Progenitor cell of endocrine pancreas (in vitro differentiated cells): ENCODE measurements around the gene PGF. TPM values are rescaled to one million over a fixed set of nuclear protein-coding genes. Genes with fewer than 3 reads are reported as not detected.

Experiments used
- DNase-seq: peaks from one replicate; pipeline ENCODE4 v3.0.0; 2021; ENCODE audit warnings: low spot score; ENCODE audit not compliant: unreplicated experiment
- H3K27ac Mint-ChIP-seq: 2 replicates; pipeline ENCODE4 v1.8.0; 2021; ENCODE audit warnings: mild to moderate bottlenecking, moderate library complexity, mixed read lengths
- H3K27me3 Mint-ChIP-seq: 2 replicates; pipeline ENCODE4 v1.8.0; 2021; ENCODE audit warnings: mixed read lengths
- H3K36me3 Mint-ChIP-seq: 2 replicates; pipeline ENCODE4 v1.8.0; 2022; ENCODE audit warnings: mixed read lengths; ENCODE audit not compliant: insufficient read depth
- H3K4me1 Mint-ChIP-seq: 2 replicates; pipeline ENCODE4 v1.8.0; 2021; ENCODE audit warnings: low read depth, mixed read lengths
- H3K4me3 Mint-ChIP-seq: 2 replicates; pipeline ENCODE4 v1.8.0; 2021; ENCODE audit warnings: low read depth, mild to moderate bottlenecking, moderate library complexity, mixed read lengths
- H3K9me3 Mint-ChIP-seq: 2 replicates; pipeline ENCODE4 v1.8.0; 2021; ENCODE audit warnings: low read depth, mixed read lengths
- CTCF ChIP-seq: fragments of 200-600 bp; sonication (generic); IDR thresholded peaks from one replicate; pipeline ENCODE4 v1.5.0; 2021; ENCODE audit warnings: antibody characterized with exemption, mild to moderate bottlenecking; ENCODE audit not compliant: unreplicated experiment
- total RNA-seq: library from RNA; stranded (reverse); gene quantifications from 2 replicates; pipeline ENCODE4 v1.2.1, GENCODE V29; 2021

PGF gene
- total RNA-seq, 1 donor from 2014 or later: 3.5 TPM

DNA sequence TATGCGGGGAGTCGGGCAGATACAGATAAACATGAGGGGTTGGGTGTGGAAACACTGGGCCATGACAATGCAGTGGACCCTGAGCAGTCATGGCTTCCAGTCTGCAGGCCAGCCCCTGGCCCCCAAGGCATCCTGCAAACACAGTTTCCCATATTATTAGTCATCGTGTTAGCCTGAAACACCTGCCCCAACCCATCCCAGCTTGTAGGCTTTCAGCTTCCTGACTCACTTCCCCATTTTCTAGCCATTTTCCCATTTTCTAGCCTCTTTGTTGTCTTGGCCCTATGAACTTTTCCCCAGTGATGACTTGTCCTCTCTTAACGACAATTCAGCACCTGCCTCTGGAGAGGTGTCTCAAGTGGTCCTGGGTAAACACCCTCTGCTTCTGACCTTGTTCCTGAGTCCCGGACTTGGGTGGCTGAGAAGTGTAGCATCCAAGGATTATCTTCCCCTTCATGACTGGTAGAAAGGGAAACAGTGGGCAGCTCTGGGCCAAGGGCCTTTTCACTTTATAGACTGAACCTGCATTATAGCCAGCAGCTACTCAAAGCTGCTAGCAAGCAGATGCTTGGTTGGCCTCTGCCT, 4.3 kb upstream of the PGF start:
- no peak overlapping the region for H3K4me3 Mint-ChIP-seq
- peaks cover 54% of the 10 kb centered on the region for H3K27me3 Mint-ChIP-seq
- H3K27ac Mint-ChIP-seq: no peak overlapping the region
- peaks cover 8% of the 10 kb centered on the region for H3K4me1 Mint-ChIP-seq
- no peaks in the 10 kb centered on the region for H3K9me3 Mint-ChIP-seq
- TF ChIP-seq CTCF: no peak
- no peaks in the 10 kb centered on the region for H3K36me3 Mint-ChIP-seq
- DNase-seq: no peak

- Mint-ChIP-seq H3K36me3 (no peaks in the 10 kb centered on the region), H3K27me3 (peaks cover 30% of the 10 kb centered on the region), H3K9me3 (no peaks in the 10 kb centered on the region), H3K4me1 (peaks cover 13% of the 10 kb centered on the region), H3K4me3 (peak overlapping the region; percentile 9), H3K27ac (peak overlapping the region; percentile 26)
- no peak for DNase-seq
- no peak for TF ChIP-seq CTCF
Measured at GRCh38 chr14:74956280-74957072, 1.1 kb upstream of the PGF start.

DNA sequence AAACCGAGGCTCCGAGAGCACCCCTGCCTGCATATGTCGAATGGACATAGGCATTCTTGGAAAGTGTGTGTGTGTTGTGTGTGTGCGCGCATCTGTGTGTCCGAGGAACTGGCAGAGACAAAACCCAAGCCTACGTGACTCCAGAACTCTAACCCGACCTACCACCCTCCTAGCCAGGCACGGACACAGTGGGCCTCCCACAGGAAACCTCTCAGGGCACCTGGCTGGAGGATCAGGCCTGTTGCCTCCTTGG, 556 bp upstream of the PGF start:
- no peak overlapping the region for H3K27ac Mint-ChIP-seq
- no peaks in the 10 kb centered on the region for H3K9me3 Mint-ChIP-seq
- H3K36me3 Mint-ChIP-seq: no peaks in the 10 kb centered on the region
- TF ChIP-seq CTCF: no peak
- no peak overlapping the region for H3K4me3 Mint-ChIP-seq
- no peak for DNase-seq
- H3K4me1 Mint-ChIP-seq: peaks cover 18% of the 10 kb centered on the region
- peaks cover 25% of the 10 kb centered on the region for H3K27me3 Mint-ChIP-seq

DNA sequence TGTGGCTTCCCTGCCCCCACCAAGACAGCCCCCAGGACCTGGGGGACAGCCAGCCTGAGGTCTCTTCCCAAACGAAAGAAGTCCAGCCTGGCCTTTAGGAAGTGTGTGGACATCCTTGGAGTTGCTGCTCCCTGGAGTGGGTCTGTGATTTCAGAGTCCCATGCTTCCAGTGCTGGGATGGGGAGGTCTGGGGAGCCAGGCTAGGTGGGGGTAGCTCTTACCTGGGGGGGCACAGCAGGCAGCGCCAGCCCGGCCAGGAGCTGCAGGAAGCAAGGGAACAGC, 509 bp downstream of the PGF start:
- Mint-ChIP-seq H3K27ac (no peak overlapping the region), H3K36me3 (no peaks in the 10 kb centered on the region), H3K4me3 (peak overlapping the region; percentile 16), H3K9me3 (no peaks in the 10 kb centered on the region), H3K4me1 (peaks cover 28% of the 10 kb centered on the region), H3K27me3 (peaks cover 25% of the 10 kb centered on the region)
- DNase-seq: no peak
- no peak for TF ChIP-seq CTCF

DNA sequence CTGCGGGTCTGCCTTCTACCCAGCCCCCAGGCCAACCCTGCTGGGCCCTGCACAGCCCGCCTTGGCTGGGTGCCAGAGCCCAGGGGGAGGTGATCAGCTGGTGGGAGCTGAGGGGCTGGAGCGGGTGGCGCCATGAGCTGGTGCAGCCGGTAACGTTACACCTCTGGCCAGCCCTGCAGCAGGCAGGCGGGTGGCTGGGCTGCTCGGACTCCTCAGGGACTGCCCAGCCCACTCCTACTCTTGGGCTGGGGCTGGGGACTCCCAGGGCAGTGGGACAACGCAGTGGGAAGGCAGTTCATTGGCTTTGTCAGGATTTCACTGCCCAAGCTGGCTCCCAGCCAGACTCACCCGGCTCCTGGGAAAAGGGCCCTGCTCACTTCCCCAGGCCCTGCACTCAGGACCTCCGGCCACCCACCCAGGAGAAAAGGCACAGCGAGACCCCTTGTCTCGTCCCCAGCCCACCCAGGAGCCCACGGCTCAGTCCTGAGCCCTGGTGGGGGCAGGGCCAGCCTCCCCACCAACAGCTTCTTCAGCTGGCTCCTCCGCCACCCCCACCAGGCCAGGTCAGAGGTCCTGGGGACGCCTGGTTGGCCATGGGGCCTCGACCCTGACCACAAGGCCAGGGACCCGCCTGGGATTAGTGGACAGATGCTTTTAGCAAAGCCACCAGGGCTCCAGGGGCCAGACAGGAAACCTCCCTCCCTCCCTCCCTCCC, 1.0 kb downstream of the PGF start:
- no peak for TF ChIP-seq CTCF
- Mint-ChIP-seq H3K4me3 (no peak overlapping the region), H3K36me3 (no peaks in the 10 kb centered on the region), H3K27me3 (peaks cover 24% of the 10 kb centered on the region), H3K4me1 (peaks cover 29% of the 10 kb centered on the region), H3K9me3 (no peaks in the 10 kb centered on the region), H3K27ac (no peak overlapping the region)
- no peak for DNase-seq
